ENCODE results near the gene RHOBTB3. TPM values are rescaled to one million over a fixed set of nuclear protein-coding genes. Genes with fewer than 3 reads are reported as not detected.

Gene RHOBTB3
- total and polyA plus RNA-seq, 12 donors = 15.0 to 124 (median 90.4) TPM

DNA sequence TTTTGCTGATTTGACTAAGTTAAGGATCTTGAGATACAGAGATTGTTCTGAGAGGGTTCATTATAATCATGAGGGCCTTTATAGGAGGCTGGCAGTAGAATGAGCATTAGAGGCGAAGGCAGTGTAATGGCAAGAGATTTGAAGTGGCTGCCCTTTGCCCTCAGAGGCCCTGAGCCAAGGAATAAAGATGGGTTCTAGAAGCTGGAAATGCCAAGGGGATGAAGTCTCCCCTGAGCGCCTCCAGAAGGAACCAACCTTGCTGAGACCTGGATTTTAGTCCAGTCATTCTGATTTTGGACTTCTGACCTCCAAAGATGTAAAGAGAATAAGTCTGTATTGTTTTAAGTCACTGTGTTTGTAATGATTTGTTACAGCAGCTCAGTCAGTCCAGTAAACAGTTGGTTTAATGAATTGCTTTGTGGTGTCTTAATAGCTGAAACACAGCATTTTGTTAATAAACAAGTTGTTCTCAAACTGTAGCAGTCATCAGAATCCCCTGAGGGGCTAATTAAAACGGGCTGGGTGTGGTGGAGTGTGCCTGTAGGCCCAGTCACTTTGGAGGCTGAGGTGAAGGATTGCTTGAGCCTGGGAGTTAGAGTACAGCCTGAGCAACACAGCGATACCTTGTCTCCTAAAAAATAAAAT is 68.2 kb downstream of the RHOBTB3 start:
- Histone ChIP-seq H3K4me1 (peaks cover 0 to 33% (median 21%) of the 10 kb centered on the region in 9 donors), H3K27me3 (no peaks in the 10 kb centered on the region), H3K27ac (no peak overlapping the region), H3K9me3 (no peaks in the 10 kb centered on the region), H3K4me3 (no peak overlapping the region), H3K36me3 (peaks cover 0 to 30% (median 0%) of the 10 kb centered on the region in 9 donors)
- TF ChIP-seq, protein P1, sequence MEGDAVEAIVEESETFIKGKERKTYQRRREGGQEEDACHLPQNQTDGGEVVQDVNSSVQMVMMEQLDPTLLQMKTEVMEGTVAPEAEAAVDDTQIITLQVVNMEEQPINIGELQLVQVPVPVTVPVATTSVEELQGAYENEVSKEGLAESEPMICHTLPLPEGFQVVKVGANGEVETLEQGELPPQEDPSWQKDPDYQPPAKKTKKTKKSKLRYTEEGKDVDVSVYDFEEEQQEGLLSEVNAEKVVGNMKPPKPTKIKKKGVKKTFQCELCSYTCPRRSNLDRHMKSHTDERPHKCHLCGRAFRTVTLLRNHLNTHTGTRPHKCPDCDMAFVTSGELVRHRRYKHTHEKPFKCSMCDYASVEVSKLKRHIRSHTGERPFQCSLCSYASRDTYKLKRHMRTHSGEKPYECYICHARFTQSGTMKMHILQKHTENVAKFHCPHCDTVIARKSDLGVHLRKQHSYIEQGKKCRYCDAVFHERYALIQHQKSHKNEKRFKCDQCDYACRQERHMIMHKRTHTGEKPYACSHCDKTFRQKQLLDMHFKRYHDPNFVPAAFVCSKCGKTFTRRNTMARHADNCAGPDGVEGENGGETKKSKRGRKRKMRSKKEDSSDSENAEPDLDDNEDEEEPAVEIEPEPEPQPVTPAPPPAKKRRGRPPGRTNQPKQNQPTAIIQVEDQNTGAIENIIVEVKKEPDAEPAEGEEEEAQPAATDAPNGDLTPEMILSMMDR (IDR thresholded peaks at IDR 0.05) = no peak
- WGBS, 2 donors = 95 to 96% methylated on average over 4 of the region's 4 CpGs
- ATAC-seq (no peak), DNase-seq (no peak)
- intact Hi-C loops (cut with DNase I) = loop anchor here in 1 of 10 donors (5.0 kb wide), 1 partner anchor 38 kb away; no protein-coding TSS in a partner anchor

GRCh38 chr5:95800553-95800952 is 69.4 kb downstream of the RHOBTB3 start:
- TF ChIP-seq, protein P1 (IDR thresholded peaks at IDR 0.05) = no peak
- H3K4me1 ChIP-seq = peaks cover 0 to 35% (median 21%) of the 10 kb centered on the region in 9 donors
- H3K36me3 ChIP-seq = peaks cover 0 to 25% (median 0%) of the 10 kb centered on the region in 9 donors
- H3K27ac ChIP-seq = no peak overlapping the region
- H3K27me3 ChIP-seq = no peaks in the 10 kb centered on the region
- H3K9me3 ChIP-seq = peaks cover 0 to 11% (median 0%) of the 10 kb centered on the region in 11 donors
- H3K4me3 ChIP-seq = no peak overlapping the region
- intact Hi-C loops (cut with DNase I) = loop anchor here in 1 of 10 donors (5.0 kb wide), 1 partner anchor 37 kb away; no protein-coding TSS in a partner anchor
- WGBS, 2 donors = 96 to 98% methylated on average over 3 of the region's 3 CpGs
- DNase-seq = no peak
- peak in 1 of 8 donors; percentile 28 for ATAC-seq

DNA sequence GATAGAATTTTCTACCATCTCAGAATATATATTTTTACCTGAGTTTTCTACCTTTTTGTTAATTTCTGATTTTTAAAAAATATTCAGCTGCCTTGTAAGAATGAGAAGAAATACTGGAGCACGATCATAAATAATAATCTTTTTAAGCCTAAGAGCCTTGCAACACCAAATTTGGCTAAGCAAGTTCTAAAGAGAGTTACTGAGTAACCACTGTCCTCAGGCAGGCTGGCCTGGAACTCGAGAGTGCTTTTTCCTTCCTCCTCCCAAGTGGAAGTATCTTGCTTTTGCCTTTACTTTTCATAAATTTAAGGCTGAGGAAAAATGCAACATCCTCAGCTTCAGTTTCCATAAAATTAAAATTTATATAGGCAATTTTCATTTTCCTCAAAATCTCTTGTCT is 70.4 kb downstream of the RHOBTB3 start:
- Histone ChIP-seq H3K27ac (peak overlapping the region in 6 of 10 donors; percentile 2 to 85 (median 74)), H3K4me1 (peaks cover 0 to 35% (median 21%) of the 10 kb centered on the region in 9 donors), H3K9me3 (peaks cover 0 to 12% (median 0%) of the 10 kb centered on the region in 11 donors), H3K4me3 (no peak overlapping the region), H3K36me3 (peaks cover 0 to 19% (median 0%) of the 10 kb centered on the region in 9 donors), H3K27me3 (no peaks in the 10 kb centered on the region)
- TF ChIP-seq, protein P1 (IDR thresholded peaks at IDR 0.05) = no peak
- ATAC-seq (no peak), DNase-seq (no peak)
- intact Hi-C loops (cut with DNase I) = loop anchor here in 1 of 10 donors (5.0 kb wide), 1 partner anchor 36 kb away; no protein-coding TSS in a partner anchor
- 62 to 78% methylated on average over 2 of the region's 2 CpGs for WGBS, 2 donors

DNA sequence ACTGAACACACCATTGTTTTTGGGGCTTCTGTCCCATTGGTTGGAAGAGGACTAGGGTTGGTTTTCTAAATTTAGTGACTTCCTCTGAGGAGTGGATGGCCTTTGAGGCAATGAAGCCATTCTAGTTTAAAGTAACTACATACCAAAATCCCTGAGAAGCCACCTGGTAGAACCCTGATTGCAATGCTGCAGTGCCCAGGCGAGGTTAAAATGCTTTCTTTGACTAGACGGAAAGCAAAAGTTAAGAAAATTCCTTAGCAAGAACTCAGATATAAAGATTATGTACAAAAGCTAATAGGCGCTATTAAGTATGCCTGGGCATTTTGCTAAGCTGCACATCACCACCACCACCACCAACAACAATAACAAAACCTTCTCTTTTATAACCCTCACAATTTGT is 70.8 kb downstream of the RHOBTB3 start:
- peaks cover 0 to 12% (median 0%) of the 10 kb centered on the region in 11 donors for H3K9me3 ChIP-seq
- H3K36me3 ChIP-seq = peaks cover 0 to 15% (median 0%) of the 10 kb centered on the region in 9 donors
- intact Hi-C loops (cut with DNase I) = loop anchor here in 1 of 10 donors (5.0 kb wide), 1 partner anchor 35 kb away; no protein-coding TSS in a partner anchor
- no peaks in the 10 kb centered on the region for H3K27me3 ChIP-seq
- H3K4me3 ChIP-seq = no peak overlapping the region
- H3K27ac ChIP-seq = peak overlapping the region in 6 of 10 donors; percentile 2 to 85 (median 74)
- 95 to 98% methylated on average over 3 of the region's 3 CpGs for WGBS, 2 donors
- peaks cover 0 to 35% (median 21%) of the 10 kb centered on the region in 9 donors for H3K4me1 ChIP-seq
- peak in 1 of 8 donors; percentile 21 for ATAC-seq
- TF ChIP-seq, protein P1 (IDR thresholded peaks at IDR 0.05) = no peak
- DNase-seq = no peak
